Measurements from ENCODE around the gene PTGDR2.

DNA sequence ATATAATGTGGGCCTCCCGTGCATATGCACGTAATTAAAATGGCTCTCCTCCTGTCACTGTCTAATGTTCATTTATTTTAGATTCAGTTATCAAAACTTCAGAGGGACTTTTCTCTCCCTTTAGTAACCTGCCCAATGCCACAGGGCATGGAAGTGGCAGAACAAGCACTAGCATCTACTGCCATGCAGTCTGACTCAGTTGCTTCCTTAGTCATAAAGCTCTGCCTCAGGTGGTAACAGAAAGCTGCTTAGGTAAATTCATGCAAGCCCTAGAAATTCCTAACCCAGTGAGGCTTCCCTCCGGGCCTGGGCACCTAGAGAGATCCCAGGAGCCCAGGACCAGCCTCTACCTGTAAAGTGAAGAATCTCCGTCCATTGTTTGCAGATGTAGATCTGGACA, 41.7 kb upstream of the PTGDR2 start:
- TF ChIP-seq POLR2A (IDR thresholded peaks at IDR 0.05; ENCODE audit: extremely low read depth, insufficient read length) (no peak), MYC (IDR thresholded peaks at IDR 0.05; ENCODE audit: low read depth, low read length) (no peak)
- TF ChIP-seq, protein P1, sequence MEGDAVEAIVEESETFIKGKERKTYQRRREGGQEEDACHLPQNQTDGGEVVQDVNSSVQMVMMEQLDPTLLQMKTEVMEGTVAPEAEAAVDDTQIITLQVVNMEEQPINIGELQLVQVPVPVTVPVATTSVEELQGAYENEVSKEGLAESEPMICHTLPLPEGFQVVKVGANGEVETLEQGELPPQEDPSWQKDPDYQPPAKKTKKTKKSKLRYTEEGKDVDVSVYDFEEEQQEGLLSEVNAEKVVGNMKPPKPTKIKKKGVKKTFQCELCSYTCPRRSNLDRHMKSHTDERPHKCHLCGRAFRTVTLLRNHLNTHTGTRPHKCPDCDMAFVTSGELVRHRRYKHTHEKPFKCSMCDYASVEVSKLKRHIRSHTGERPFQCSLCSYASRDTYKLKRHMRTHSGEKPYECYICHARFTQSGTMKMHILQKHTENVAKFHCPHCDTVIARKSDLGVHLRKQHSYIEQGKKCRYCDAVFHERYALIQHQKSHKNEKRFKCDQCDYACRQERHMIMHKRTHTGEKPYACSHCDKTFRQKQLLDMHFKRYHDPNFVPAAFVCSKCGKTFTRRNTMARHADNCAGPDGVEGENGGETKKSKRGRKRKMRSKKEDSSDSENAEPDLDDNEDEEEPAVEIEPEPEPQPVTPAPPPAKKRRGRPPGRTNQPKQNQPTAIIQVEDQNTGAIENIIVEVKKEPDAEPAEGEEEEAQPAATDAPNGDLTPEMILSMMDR (IDR thresholded peaks at IDR 0.05; ENCODE audit: low read depth, low read length), result no peak
- TF ChIP-seq, protein P2, sequence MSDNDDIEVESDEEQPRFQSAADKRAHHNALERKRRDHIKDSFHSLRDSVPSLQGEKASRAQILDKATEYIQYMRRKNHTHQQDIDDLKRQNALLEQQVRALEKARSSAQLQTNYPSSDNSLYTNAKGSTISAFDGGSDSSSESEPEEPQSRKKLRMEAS (IDR thresholded peaks at IDR 0.05; ENCODE audit: low read depth, low read length), result no peak

All from NB4 (cell line).